Type B pancreatic cell (in vitro differentiated cells): ENCODE measurements around the gene SLC36A3. TPM values are rescaled to one million over a fixed set of nuclear protein-coding genes. Genes with fewer than 3 reads are reported as not detected.
"Not testable (repeated sequence)": the region's sequence is repeated elsewhere in the genome, so short reads cannot be mapped to it uniquely, and the experiment has no call there.

ENCODE experiments used
- DNase-seq: peaks from one replicate; pipeline ENCODE4 v3.0.0; 2021; ENCODE audit warnings: mixed read lengths; ENCODE audit not compliant: unreplicated experiment; ENCODE audit errors: extremely low spot score
- H3K27ac Mint-ChIP-seq: 2 replicates; pipeline ENCODE4 v1.8.0; 2021; ENCODE audit warnings: mild to moderate bottlenecking, mixed read lengths
- H3K27me3 Mint-ChIP-seq: 2 replicates; pipeline ENCODE4 v1.8.0; 2021; ENCODE audit warnings: mixed read lengths
- H3K36me3 Mint-ChIP-seq: 2 replicates; pipeline ENCODE4 v1.8.0; 2021; ENCODE audit warnings: mixed read lengths
- H3K4me1 Mint-ChIP-seq: one replicate; pipeline ENCODE4 v1.8.0; 2021; ENCODE audit warnings: mixed read lengths; ENCODE audit not compliant: unreplicated experiment
- H3K4me3 Mint-ChIP-seq: 2 replicates; pipeline ENCODE4 v1.8.0; 2021; ENCODE audit warnings: mild to moderate bottlenecking, mixed read lengths
- H3K9me3 Mint-ChIP-seq: 2 replicates; pipeline ENCODE4 v1.8.0; 2021; ENCODE audit warnings: mixed read lengths
- CTCF ChIP-seq: fragments of 200-600 bp; sonication (generic); conservative IDR thresholded peaks from 2 replicates; pipeline ENCODE4 v1.5.0; 2021; ENCODE audit warnings: antibody characterized with exemption, mild to moderate bottlenecking
- total RNA-seq: library from RNA; stranded (reverse); gene quantifications from 2 replicates; pipeline ENCODE4 v1.2.1, GENCODE V29; 2021; ENCODE audit warnings: low replicate concordance

SLC36A3 gene
- total RNA-seq, 1 donor from 2014 or later = not detected

GRCh38 chr5:151255621-151256286, 47.8 kb downstream of the SLC36A3 start:
- TF ChIP-seq CTCF = no peak
- Mint-ChIP-seq H3K4me3 (peak overlapping the region; percentile 27), H3K9me3 (no peaks in the 10 kb centered on the region), H3K27ac (no peak overlapping the region), H3K36me3 (no peaks in the 10 kb centered on the region), H3K27me3 (no peaks in the 10 kb centered on the region), H3K4me1 (peaks cover 20% of the 10 kb centered on the region)
- DNase-seq = no peak

GRCh38 chr5:151254990-151255389, 48.6 kb downstream of the SLC36A3 start:
- not testable (repeated sequence) for H3K27me3 Mint-ChIP-seq, DNase-seq, H3K36me3 Mint-ChIP-seq, H3K9me3 Mint-ChIP-seq
- Mint-ChIP-seq H3K4me3 (peak overlapping the region; percentile 55), H3K4me1 (peaks cover 20% of the 10 kb centered on the region), H3K27ac (peak overlapping the region; percentile 88)

GRCh38 chr5:151254556-151254955, 49.0 kb downstream of the SLC36A3 start:
- DNase-seq = no peak
- no peaks in the 10 kb centered on the region for H3K27me3 Mint-ChIP-seq
- no peaks in the 10 kb centered on the region for H3K9me3 Mint-ChIP-seq
- TF ChIP-seq CTCF = no peak
- H3K4me1 Mint-ChIP-seq = peaks cover 20% of the 10 kb centered on the region
- H3K27ac Mint-ChIP-seq = peak overlapping the region; percentile 88
- no peaks in the 10 kb centered on the region for H3K36me3 Mint-ChIP-seq
- H3K4me3 Mint-ChIP-seq = peak overlapping the region; percentile 85

- H3K4me3 Mint-ChIP-seq = peak overlapping the region; percentile 85
- peaks cover 3% of the 10 kb centered on the region for H3K27me3 Mint-ChIP-seq
- peak overlapping the region; percentile 88 for H3K27ac Mint-ChIP-seq
- no peaks in the 10 kb centered on the region for H3K9me3 Mint-ChIP-seq
- peaks cover 20% of the 10 kb centered on the region for H3K4me1 Mint-ChIP-seq
- no peak for DNase-seq
- no peaks in the 10 kb centered on the region for H3K36me3 Mint-ChIP-seq
- TF ChIP-seq CTCF = no peak
Measured at GRCh38 chr5:151253605-151253950, 50.0 kb downstream of the SLC36A3 start.

GRCh38 chr5:151252762-151253604, 50.6 kb downstream of the SLC36A3 start, which contains the start of gene GM2A:
Gene GM2A (plus strand): TSS chr5:151253185. CDS start chr5:151253217, 32 bp downstream.
- H3K36me3 Mint-ChIP-seq = no peaks in the 10 kb centered on the region
- no peak for TF ChIP-seq CTCF
- peaks cover 3% of the 10 kb centered on the region for H3K27me3 Mint-ChIP-seq
- H3K4me3 Mint-ChIP-seq = peak within 1 kb of the TSS; percentile 85
- peak; percentile 98 for DNase-seq
- H3K27ac Mint-ChIP-seq = peak within 1 kb of the TSS; percentile 88
- H3K4me1 Mint-ChIP-seq = peaks cover 20% of the 10 kb centered on the region
- H3K9me3 Mint-ChIP-seq = no peaks in the 10 kb centered on the region

- H3K9me3 Mint-ChIP-seq = no peaks in the 10 kb centered on the region
- peaks cover 10% of the 10 kb centered on the region for H3K4me1 Mint-ChIP-seq
- no peaks in the 10 kb centered on the region for H3K36me3 Mint-ChIP-seq
- DNase-seq = no peak
- peaks cover 3% of the 10 kb centered on the region for H3K27me3 Mint-ChIP-seq
- H3K27ac Mint-ChIP-seq = peak overlapping the region; percentile 31
- no peak for TF ChIP-seq CTCF
- H3K4me3 Mint-ChIP-seq = peak overlapping the region; percentile 85
Measured at GRCh38 chr5:151251621-151252020, 51.9 kb downstream of the SLC36A3 start.
